ENCODE results near the gene KCNG2.
A peak's percentile ranks its signal among the peaks of the same experiment; 100 is the strongest.

The KCNG2 gene

DNA sequence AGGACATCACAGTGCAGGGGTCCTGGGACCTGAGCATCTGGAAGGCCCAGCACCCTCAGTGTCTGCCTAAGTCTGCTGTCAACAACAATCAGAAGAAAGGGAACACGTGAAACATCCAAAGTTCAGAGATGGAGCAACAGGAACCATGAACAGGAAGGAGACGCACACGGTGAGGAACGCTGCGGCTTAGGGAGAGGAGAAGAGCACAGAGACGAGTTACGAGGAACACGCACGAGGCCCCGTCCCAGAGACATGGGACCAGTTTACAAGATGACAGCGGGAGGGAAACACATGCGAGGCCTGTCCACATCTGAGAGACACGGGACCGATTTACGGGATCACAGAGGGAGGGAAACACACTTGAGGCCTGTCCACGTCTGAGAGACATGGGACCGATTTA, 2.9 kb upstream of the KCNG2 start:
- Histone ChIP-seq H3K36me3 (ENCODE audit: control insufficient read depth, insufficient read depth, low read length) (no peaks in the 10 kb centered on the region), H3K27me3 (ENCODE audit: control insufficient read depth, insufficient read depth, low read length) (peaks cover 43% of the 10 kb centered on the region), H3K4me3 (ENCODE audit: low read depth, low read length) (no peak overlapping the region), H3K9me3 (ENCODE audit: control insufficient read depth, insufficient read depth, low read length) (no peaks in the 10 kb centered on the region), H3K27ac (ENCODE audit: low read depth, low read length) (no peak overlapping the region), H3K4me1 (ENCODE audit: control insufficient read depth, insufficient read depth, low read length) (peaks cover 3% of the 10 kb centered on the region; the same call in 1 of the 2 replicates), H3K9ac (ENCODE audit: low read depth, low read length) (no peak overlapping the region)

- peaks cover 3% of the 10 kb centered on the region; the same call in 1 of the 2 replicates for H3K4me1 ChIP-seq (ENCODE audit: control insufficient read depth, insufficient read depth, low read length)
- no peaks in the 10 kb centered on the region for H3K36me3 ChIP-seq (ENCODE audit: control insufficient read depth, insufficient read depth, low read length)
- no peak overlapping the region for H3K9ac ChIP-seq (ENCODE audit: low read depth, low read length)
- no peak overlapping the region for H3K4me3 ChIP-seq (ENCODE audit: low read depth, low read length)
- peaks cover 45% of the 10 kb centered on the region for H3K27me3 ChIP-seq (ENCODE audit: control insufficient read depth, insufficient read depth, low read length)
- no peaks in the 10 kb centered on the region for H3K9me3 ChIP-seq (ENCODE audit: control insufficient read depth, insufficient read depth, low read length)
- H3K27ac ChIP-seq (ENCODE audit: low read depth, low read length) = no peak overlapping the region
These were observed 2.3 kb upstream of the KCNG2 start for GRCh38 chr18:79795446-79795845.

DNA sequence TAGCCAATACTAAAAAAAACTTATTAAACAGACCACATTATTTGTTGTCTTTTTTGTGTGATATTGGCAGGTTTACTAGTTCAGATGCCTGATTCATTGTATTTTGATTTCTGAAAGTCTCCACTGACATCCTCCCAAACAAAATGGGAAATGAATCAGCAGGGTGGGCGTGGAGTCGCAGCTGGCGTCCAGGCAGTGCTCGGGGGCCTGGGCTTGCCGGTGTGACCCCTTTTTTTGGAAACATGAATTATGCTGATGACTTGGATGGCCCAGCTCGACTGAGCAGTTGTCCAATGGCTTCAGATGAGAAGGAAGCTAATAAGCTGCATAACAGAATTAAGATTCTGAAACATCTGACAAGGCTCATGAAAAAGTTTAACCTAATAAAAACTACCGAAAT, 1.7 kb upstream of the KCNG2 start:
- H3K9ac ChIP-seq (ENCODE audit: low read depth, low read length) = no peak overlapping the region
- peaks cover 44% of the 10 kb centered on the region for H3K27me3 ChIP-seq (ENCODE audit: control insufficient read depth, insufficient read depth, low read length)
- no peak overlapping the region for H3K27ac ChIP-seq (ENCODE audit: low read depth, low read length)
- no peaks in the 10 kb centered on the region for H3K36me3 ChIP-seq (ENCODE audit: control insufficient read depth, insufficient read depth, low read length)
- no peak overlapping the region for H3K4me3 ChIP-seq (ENCODE audit: low read depth, low read length)
- no peaks in the 10 kb centered on the region for H3K9me3 ChIP-seq (ENCODE audit: control insufficient read depth, insufficient read depth, low read length)
- peaks cover 3% of the 10 kb centered on the region; the same call in 1 of the 2 replicates for H3K4me1 ChIP-seq (ENCODE audit: control insufficient read depth, insufficient read depth, low read length)

DNA sequence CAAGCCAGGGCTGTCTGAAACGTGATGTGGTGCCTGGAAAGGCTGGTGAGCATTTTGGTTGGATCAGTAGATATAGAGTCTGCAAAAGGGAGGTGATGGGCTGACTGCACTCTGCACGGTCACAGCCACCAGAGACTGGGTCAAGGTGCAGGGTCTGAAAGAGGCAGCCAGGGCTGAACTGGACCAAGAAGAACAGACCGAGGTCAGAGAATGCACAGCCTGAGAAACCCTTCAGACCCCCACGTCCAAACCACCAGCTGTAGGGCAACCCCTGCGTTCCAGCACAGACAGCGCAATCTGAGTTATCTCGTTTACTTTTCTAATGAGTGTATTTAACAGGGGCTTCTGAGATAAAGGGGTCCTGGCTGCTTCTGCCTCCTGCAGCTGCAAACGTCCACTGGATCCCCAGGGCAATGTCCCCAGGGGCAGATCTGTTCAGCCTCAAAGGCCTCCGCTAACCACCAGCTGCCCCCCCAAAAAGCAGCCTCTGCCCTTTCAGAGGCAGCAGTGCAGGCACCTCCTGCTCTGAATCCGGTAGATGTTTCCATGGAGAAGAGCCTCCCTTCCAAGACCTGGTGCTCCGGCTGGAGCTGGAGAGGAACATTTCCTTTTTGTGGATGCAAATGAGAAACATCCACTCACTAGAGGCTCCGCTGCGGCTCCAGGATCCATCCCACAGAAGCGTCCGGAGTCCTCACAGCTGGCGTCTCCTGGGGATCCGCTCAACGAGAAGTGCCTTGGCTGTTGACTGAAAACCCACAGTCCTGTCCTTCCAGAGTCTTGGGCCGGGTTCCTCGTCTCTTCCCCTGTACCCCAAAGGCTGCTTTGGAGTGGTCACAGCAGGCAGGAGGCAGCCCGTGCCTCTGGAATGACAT, 970 bp upstream of the KCNG2 start:
- H3K9ac ChIP-seq (ENCODE audit: low read depth, low read length) = no peak overlapping the region
- no peak overlapping the region for H3K4me3 ChIP-seq (ENCODE audit: low read depth, low read length)
- H3K27me3 ChIP-seq (ENCODE audit: control insufficient read depth, insufficient read depth, low read length) = peaks cover 44% of the 10 kb centered on the region
- H3K4me1 ChIP-seq (ENCODE audit: control insufficient read depth, insufficient read depth, low read length) = peaks cover 3% of the 10 kb centered on the region; the same call in 1 of the 2 replicates
- no peaks in the 10 kb centered on the region for H3K36me3 ChIP-seq (ENCODE audit: control insufficient read depth, insufficient read depth, low read length)
- no peaks in the 10 kb centered on the region for H3K9me3 ChIP-seq (ENCODE audit: control insufficient read depth, insufficient read depth, low read length)
- H3K27ac ChIP-seq (ENCODE audit: low read depth, low read length) = no peak overlapping the region

- Histone ChIP-seq H3K4me1 (ENCODE audit: control insufficient read depth, insufficient read depth, low read length) (peaks cover 3% of the 10 kb centered on the region; the same call in 1 of the 2 replicates), H3K27ac (ENCODE audit: low read depth, low read length) (no peak overlapping the region), H3K9ac (ENCODE audit: low read depth, low read length) (no peak overlapping the region)
These were observed 734 bp downstream of the KCNG2 start for GRCh38 chr18:79798346-79798998.

DNA sequence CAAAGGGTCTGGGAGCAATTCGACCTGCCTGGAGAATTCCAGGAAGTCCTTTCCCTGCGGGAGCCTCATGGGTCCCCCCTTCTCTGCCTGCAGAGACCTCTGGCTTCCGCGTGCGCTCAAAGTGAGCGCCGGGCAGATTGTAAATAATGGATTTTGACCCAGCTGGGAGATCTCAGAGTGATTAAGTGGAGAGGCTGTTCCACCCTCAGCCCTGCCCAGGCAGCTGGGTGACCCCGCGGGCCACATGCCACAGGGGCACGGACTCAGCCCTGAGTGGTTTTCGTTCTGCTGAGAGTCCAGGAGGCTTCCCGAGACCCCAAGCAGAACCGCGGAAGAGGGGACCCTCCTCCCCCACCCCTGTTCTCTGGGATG, 1.2 kb downstream of the KCNG2 start:
- no peaks in the 10 kb centered on the region for H3K9me3 ChIP-seq (ENCODE audit: control insufficient read depth, insufficient read depth, low read length)
- H3K9ac ChIP-seq (ENCODE audit: low read depth, low read length) = no peak overlapping the region
- peaks cover 3% of the 10 kb centered on the region; the same call in 1 of the 2 replicates for H3K4me1 ChIP-seq (ENCODE audit: control insufficient read depth, insufficient read depth, low read length)
- H3K36me3 ChIP-seq (ENCODE audit: control insufficient read depth, insufficient read depth, low read length) = no peaks in the 10 kb centered on the region
- H3K27ac ChIP-seq (ENCODE audit: low read depth, low read length) = no peak overlapping the region
- peak overlapping the region; percentile 50 for H3K4me3 ChIP-seq (ENCODE audit: low read depth, low read length)
- H3K27me3 ChIP-seq (ENCODE audit: control insufficient read depth, insufficient read depth, low read length) = peaks cover 44% of the 10 kb centered on the region

More at GRCh38 chr18:79798346-79798998, 734 bp downstream of the KCNG2 start:
- H3K4me3 ChIP-seq (ENCODE audit: low read depth, low read length) = peak overlapping the region; percentile 50
- no peaks in the 10 kb centered on the region for H3K9me3 ChIP-seq (ENCODE audit: control insufficient read depth, insufficient read depth, low read length)
- H3K27me3 ChIP-seq (ENCODE audit: control insufficient read depth, insufficient read depth, low read length) = peaks cover 44% of the 10 kb centered on the region
- H3K36me3 ChIP-seq (ENCODE audit: control insufficient read depth, insufficient read depth, low read length) = no peaks in the 10 kb centered on the region

GRCh38 chr18:79799619-79800370, 2.1 kb downstream of the KCNG2 start:
- Histone ChIP-seq H3K36me3 (ENCODE audit: control insufficient read depth, insufficient read depth, low read length) (no peaks in the 10 kb centered on the region), H3K27me3 (ENCODE audit: control insufficient read depth, insufficient read depth, low read length) (peaks cover 44% of the 10 kb centered on the region), H3K27ac (ENCODE audit: low read depth, low read length) (no peak overlapping the region), H3K4me1 (ENCODE audit: control insufficient read depth, insufficient read depth, low read length) (peaks cover 3% of the 10 kb centered on the region; the same call in 1 of the 2 replicates), H3K9ac (ENCODE audit: low read depth, low read length) (no peak overlapping the region), H3K9me3 (ENCODE audit: control insufficient read depth, insufficient read depth, low read length) (no peaks in the 10 kb centered on the region), H3K4me3 (ENCODE audit: low read depth, low read length) (no peak overlapping the region; the same call in 1 of the 2 replicates)

- no peaks in the 10 kb centered on the region for H3K9me3 ChIP-seq (ENCODE audit: control insufficient read depth, insufficient read depth, low read length)
- no peak overlapping the region for H3K27ac ChIP-seq (ENCODE audit: low read depth, low read length)
- H3K4me1 ChIP-seq (ENCODE audit: control insufficient read depth, insufficient read depth, low read length) = peaks cover 3% of the 10 kb centered on the region; the same call in 1 of the 2 replicates
- no peak overlapping the region for H3K9ac ChIP-seq (ENCODE audit: low read depth, low read length)
- H3K36me3 ChIP-seq (ENCODE audit: control insufficient read depth, insufficient read depth, low read length) = no peaks in the 10 kb centered on the region
- H3K27me3 ChIP-seq (ENCODE audit: control insufficient read depth, insufficient read depth, low read length) = peaks cover 44% of the 10 kb centered on the region
- no peak overlapping the region for H3K4me3 ChIP-seq (ENCODE audit: low read depth, low read length)
These were observed 2.8 kb downstream of the KCNG2 start for GRCh38 chr18:79800371-79801180.

GRCh38 chr18:79801217-79801616, 3.5 kb downstream of the KCNG2 start:
- H3K4me3 ChIP-seq (ENCODE audit: low read depth, low read length) = no peak overlapping the region
- H3K9ac ChIP-seq (ENCODE audit: low read depth, low read length) = no peak overlapping the region
- no peaks in the 10 kb centered on the region for H3K36me3 ChIP-seq (ENCODE audit: control insufficient read depth, insufficient read depth, low read length)
- H3K27me3 ChIP-seq (ENCODE audit: control insufficient read depth, insufficient read depth, low read length) = peaks cover 40% of the 10 kb centered on the region
- H3K27ac ChIP-seq (ENCODE audit: low read depth, low read length) = no peak overlapping the region
- no peaks in the 10 kb centered on the region for H3K9me3 ChIP-seq (ENCODE audit: control insufficient read depth, insufficient read depth, low read length)
- peaks cover 3% of the 10 kb centered on the region; the same call in 1 of the 2 replicates for H3K4me1 ChIP-seq (ENCODE audit: control insufficient read depth, insufficient read depth, low read length)

GRCh38 chr18:79801641-79802040, 3.9 kb downstream of the KCNG2 start:
- Histone ChIP-seq H3K27me3 (ENCODE audit: control insufficient read depth, insufficient read depth, low read length) (peaks cover 36% of the 10 kb centered on the region), H3K27ac (ENCODE audit: low read depth, low read length) (no peak overlapping the region), H3K36me3 (ENCODE audit: control insufficient read depth, insufficient read depth, low read length) (no peaks in the 10 kb centered on the region), H3K9me3 (ENCODE audit: control insufficient read depth, insufficient read depth, low read length) (no peaks in the 10 kb centered on the region), H3K4me1 (ENCODE audit: control insufficient read depth, insufficient read depth, low read length) (peaks cover 3% of the 10 kb centered on the region; the same call in 1 of the 2 replicates), H3K9ac (ENCODE audit: low read depth, low read length) (no peak overlapping the region), H3K4me3 (ENCODE audit: low read depth, low read length) (no peak overlapping the region)

All from HUES48 (cell line).